Activated T-helper 17 cell treated with anti-CD3 and anti-CD28 coated beads, Interleukin-2, amount 50 U/mL, for 72 hours (primary cell): ENCODE results near the gene CEP350. TPM values are rescaled to one million over a fixed set of nuclear protein-coding genes. Genes with fewer than 3 reads are reported as not detected.

Source experiments
- ATAC-seq: fragments of 150-1000 bp; cut with Tn5 transposase; replicated peaks from 2 replicates; pipeline ENCODE4 v1.10.0; 2021; ENCODE audit warnings: mild to moderate bottlenecking, moderate library complexity
- H3K27ac Mint-ChIP-seq: one replicate; pipeline ENCODE4 v1.8.0; 2022; ENCODE audit warnings: mixed read lengths
- H3K27me3 Mint-ChIP-seq: one replicate; pipeline ENCODE4 v1.8.0; 2022; ENCODE audit warnings: mixed read lengths
- H3K36me3 Mint-ChIP-seq: one replicate; pipeline ENCODE4 v1.8.0; 2022; ENCODE audit warnings: low read depth, mild to moderate bottlenecking, mixed read lengths
- H3K4me1 Mint-ChIP-seq: one replicate; pipeline ENCODE4 v1.8.0; 2022; ENCODE audit warnings: mixed read lengths
- H3K4me3 Mint-ChIP-seq: one replicate; pipeline ENCODE4 v1.8.0; 2022; ENCODE audit warnings: mild to moderate bottlenecking, mixed read lengths
- H3K9me3 Mint-ChIP-seq: one replicate; pipeline ENCODE4 v1.8.0; 2022; ENCODE audit warnings: mixed read lengths
- total RNA-seq, 2 donors: library from RNA; stranded (reverse); gene quantifications; one replicate each; pipeline ENCODE4 v1.2.3, GENCODE V29; 2022

Gene CEP350
- total RNA-seq, 2 donors from 2014 or later: 52.6 to 61.6 TPM

DNA sequence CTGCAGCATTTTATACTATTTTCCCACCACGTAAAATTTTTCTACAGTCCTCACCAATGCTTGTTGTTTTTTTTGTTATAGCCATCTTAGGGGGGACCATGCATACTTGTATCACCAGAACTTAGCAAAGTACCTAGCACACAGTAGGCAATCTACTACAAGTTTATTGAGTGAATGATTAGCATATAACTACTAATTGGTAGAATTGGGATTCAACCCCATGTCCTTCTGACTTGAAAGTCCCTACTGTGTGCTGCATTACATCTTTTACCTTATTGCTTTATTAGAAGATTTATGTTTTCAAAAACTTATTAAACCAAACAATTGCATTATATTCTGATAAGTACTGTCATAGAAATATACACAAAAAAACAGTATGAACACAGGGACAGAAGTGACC is 92.1 kb downstream of the CEP350 start:
- Mint-ChIP-seq H3K27me3 (no peaks in the 10 kb centered on the region), H3K9me3 (no peaks in the 10 kb centered on the region), H3K36me3 (peaks cover 97% of the 10 kb centered on the region), H3K4me3 (no peak overlapping the region), H3K4me1 (no peaks in the 10 kb centered on the region), H3K27ac (no peak overlapping the region)
- ATAC-seq: no peak

- no peak for ATAC-seq
- no peaks in the 10 kb centered on the region for H3K27me3 Mint-ChIP-seq
Observed at GRCh38 chr1:180053594-180054567, 99.3 kb downstream of the CEP350 start.

DNA sequence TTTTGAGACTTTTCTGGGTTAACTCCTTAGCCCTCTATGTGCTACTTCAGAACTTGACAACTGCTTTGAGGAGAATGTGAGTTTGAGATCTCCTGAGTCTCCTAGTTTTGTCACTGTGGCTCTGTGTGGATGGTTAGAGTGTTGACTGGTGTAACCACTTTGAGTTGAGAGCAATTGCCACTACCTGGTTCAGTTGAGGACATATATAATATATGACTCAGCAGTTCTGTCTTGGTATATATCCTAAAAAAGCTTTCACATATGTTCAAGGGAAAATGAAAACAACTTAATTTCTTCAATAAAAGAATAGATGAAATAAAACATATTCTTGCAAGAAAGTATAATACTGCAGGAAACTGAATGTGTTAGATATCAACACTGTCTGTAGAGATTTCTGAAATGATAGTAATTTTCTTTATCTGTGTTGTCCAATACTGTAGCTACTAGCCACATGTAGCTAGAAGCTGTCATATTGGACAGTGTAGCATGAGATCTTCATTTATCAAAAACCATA is 103.3 kb downstream of the CEP350 start:
- H3K9me3 Mint-ChIP-seq: no peaks in the 10 kb centered on the region
- no peak overlapping the region for H3K4me3 Mint-ChIP-seq
- H3K27ac Mint-ChIP-seq: peak overlapping the region; percentile 63
- H3K4me1 Mint-ChIP-seq: no peaks in the 10 kb centered on the region
- peaks cover 90% of the 10 kb centered on the region for H3K36me3 Mint-ChIP-seq
- no peak for ATAC-seq
- no peaks in the 10 kb centered on the region for H3K27me3 Mint-ChIP-seq

More at GRCh38 chr1:180053594-180054567, 99.3 kb downstream of the CEP350 start:
- Mint-ChIP-seq H3K4me3 (no peak overlapping the region), H3K9me3 (no peaks in the 10 kb centered on the region), H3K4me1 (no peaks in the 10 kb centered on the region), H3K27ac (no peak overlapping the region), H3K36me3 (peaks cover 95% of the 10 kb centered on the region)

DNA sequence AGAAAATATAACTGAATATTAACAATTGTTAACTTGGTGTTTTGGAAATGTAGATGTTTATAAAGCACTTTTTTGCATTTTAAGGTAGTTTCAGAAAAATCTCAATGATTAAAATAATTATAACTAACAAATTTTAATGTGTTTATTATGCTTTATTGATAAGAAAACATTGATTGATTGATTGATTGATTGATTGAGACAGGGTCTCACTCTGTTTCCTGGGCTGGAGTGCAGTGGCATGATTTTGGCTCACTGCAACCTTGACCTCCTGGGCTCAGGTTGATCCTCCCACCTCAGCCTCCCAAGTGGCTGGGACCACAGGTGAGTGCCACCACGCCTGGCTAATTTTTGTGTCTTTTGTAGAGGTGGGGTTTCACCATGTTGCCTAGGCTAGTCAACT is 106.4 kb downstream of the CEP350 start:
- Mint-ChIP-seq H3K27me3 (no peaks in the 10 kb centered on the region), H3K4me1 (no peaks in the 10 kb centered on the region), H3K4me3 (no peak overlapping the region), H3K9me3 (no peaks in the 10 kb centered on the region), H3K27ac (no peak overlapping the region), H3K36me3 (peaks cover 93% of the 10 kb centered on the region)
- ATAC-seq: no peak

GRCh38 chr1:180062452-180062971 is 107.9 kb downstream of the CEP350 start:
- no peak overlapping the region for H3K27ac Mint-ChIP-seq
- no peaks in the 10 kb centered on the region for H3K27me3 Mint-ChIP-seq
- no peak overlapping the region for H3K4me3 Mint-ChIP-seq
- no peaks in the 10 kb centered on the region for H3K9me3 Mint-ChIP-seq
- no peaks in the 10 kb centered on the region for H3K4me1 Mint-ChIP-seq
- no peak for ATAC-seq
- H3K36me3 Mint-ChIP-seq: peaks cover 93% of the 10 kb centered on the region

- peaks cover 90% of the 10 kb centered on the region for H3K36me3 Mint-ChIP-seq
Observed at GRCh38 chr1:180065408-180065807, 110.8 kb downstream of the CEP350 start.

GRCh38 chr1:180066150-180066549 is 111.5 kb downstream of the CEP350 start:
- no peaks in the 10 kb centered on the region for H3K27me3 Mint-ChIP-seq
- H3K4me3 Mint-ChIP-seq: no peak overlapping the region
- H3K27ac Mint-ChIP-seq: no peak overlapping the region
- no peaks in the 10 kb centered on the region for H3K4me1 Mint-ChIP-seq
- no peak for ATAC-seq
- H3K9me3 Mint-ChIP-seq: no peaks in the 10 kb centered on the region
- peaks cover 96% of the 10 kb centered on the region for H3K36me3 Mint-ChIP-seq

More at GRCh38 chr1:180065408-180065807, 110.8 kb downstream of the CEP350 start:
- no peak overlapping the region for H3K4me3 Mint-ChIP-seq
- ATAC-seq: no peak
- H3K9me3 Mint-ChIP-seq: no peaks in the 10 kb centered on the region
- no peak overlapping the region for H3K27ac Mint-ChIP-seq
- H3K4me1 Mint-ChIP-seq: no peaks in the 10 kb centered on the region
- no peaks in the 10 kb centered on the region for H3K27me3 Mint-ChIP-seq

DNA sequence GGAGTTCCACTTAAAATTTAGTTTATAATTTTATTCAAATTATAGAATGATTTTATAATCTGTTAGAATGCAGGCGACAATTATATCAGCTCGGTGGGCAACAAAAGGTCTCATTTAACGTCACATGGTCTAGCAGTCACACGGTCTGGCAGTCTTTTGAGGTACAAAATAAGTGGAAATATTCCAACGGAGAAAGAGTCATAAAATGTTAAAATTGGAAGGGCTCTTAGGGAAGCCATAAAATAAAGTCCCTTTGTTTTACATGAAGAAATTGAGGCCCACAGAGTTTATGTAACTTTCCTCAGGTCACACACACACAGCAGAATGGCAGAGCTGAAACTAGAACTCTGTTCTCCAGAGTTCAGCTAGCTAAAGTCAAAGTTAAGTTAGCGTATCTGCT is 115.7 kb downstream of the CEP350 start:
- ATAC-seq: no peak
- Mint-ChIP-seq H3K36me3 (peaks cover 91% of the 10 kb centered on the region), H3K9me3 (no peaks in the 10 kb centered on the region), H3K4me3 (no peak overlapping the region), H3K4me1 (no peaks in the 10 kb centered on the region), H3K27ac (no peak overlapping the region), H3K27me3 (no peaks in the 10 kb centered on the region)

DNA sequence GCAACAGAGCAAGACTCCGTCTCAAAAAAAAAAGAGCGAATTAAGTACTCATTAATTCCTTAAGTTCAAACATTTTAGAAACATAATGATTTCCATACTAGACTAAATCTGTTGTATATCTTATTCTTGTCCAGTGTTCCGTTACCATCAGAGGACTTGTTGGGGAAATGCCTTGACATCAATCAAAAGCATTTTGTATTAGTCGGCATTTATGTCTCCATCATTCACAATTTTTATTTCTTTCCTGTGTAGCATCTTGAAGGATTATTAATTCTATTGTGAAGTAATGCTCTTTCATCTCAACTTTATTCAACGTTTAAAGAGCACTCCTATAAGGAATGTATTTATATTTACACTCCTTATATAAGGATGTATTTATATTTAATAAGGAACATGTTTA is 117.1 kb downstream of the CEP350 start:
- Mint-ChIP-seq H3K4me3 (no peak overlapping the region), H3K36me3 (peaks cover 91% of the 10 kb centered on the region), H3K9me3 (no peaks in the 10 kb centered on the region), H3K4me1 (no peaks in the 10 kb centered on the region), H3K27ac (no peak overlapping the region), H3K27me3 (no peaks in the 10 kb centered on the region)
- ATAC-seq: no peak

DNA sequence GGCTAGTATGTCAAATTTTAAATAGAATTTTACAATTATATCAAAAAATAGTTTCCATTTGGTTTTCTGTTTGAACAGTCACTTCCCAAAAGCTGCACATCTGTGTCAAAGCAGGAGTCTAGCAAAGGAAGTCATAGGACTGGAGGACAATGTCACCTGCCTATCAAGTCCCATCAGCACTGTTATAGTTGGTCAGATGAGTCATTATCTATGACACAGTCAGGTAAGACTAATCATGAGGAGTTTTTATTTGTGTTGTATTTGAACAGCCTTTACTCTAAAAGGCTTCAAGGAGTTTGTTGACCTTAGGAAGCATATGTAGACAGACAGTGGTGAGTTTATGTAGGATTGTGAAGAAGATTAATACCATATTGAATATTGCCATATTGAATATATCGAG is 125.8 kb downstream of the CEP350 start:
- peak; percentile 70 for ATAC-seq
- H3K4me3 Mint-ChIP-seq: no peak overlapping the region
- peaks cover 84% of the 10 kb centered on the region for H3K36me3 Mint-ChIP-seq
- no peaks in the 10 kb centered on the region for H3K9me3 Mint-ChIP-seq
- no peaks in the 10 kb centered on the region for H3K4me1 Mint-ChIP-seq
- no peaks in the 10 kb centered on the region for H3K27me3 Mint-ChIP-seq
- H3K27ac Mint-ChIP-seq: no peak overlapping the region

- no peaks in the 10 kb centered on the region for H3K9me3 Mint-ChIP-seq
- no peak overlapping the region for H3K4me3 Mint-ChIP-seq
- H3K36me3 Mint-ChIP-seq: peaks cover 84% of the 10 kb centered on the region
- no peak for ATAC-seq
- no peak overlapping the region for H3K27ac Mint-ChIP-seq
- H3K27me3 Mint-ChIP-seq: no peaks in the 10 kb centered on the region
- no peaks in the 10 kb centered on the region for H3K4me1 Mint-ChIP-seq
Observed at GRCh38 chr1:180081474-180081873, 126.9 kb downstream of the CEP350 start.

- Mint-ChIP-seq H3K4me1 (no peaks in the 10 kb centered on the region), H3K36me3 (peaks cover 87% of the 10 kb centered on the region), H3K9me3 (no peaks in the 10 kb centered on the region), H3K27ac (no peak overlapping the region), H3K27me3 (no peaks in the 10 kb centered on the region), H3K4me3 (no peak overlapping the region)
- ATAC-seq: no peak
Observed at GRCh38 chr1:180083164-180083563, 128.6 kb downstream of the CEP350 start.

DNA sequence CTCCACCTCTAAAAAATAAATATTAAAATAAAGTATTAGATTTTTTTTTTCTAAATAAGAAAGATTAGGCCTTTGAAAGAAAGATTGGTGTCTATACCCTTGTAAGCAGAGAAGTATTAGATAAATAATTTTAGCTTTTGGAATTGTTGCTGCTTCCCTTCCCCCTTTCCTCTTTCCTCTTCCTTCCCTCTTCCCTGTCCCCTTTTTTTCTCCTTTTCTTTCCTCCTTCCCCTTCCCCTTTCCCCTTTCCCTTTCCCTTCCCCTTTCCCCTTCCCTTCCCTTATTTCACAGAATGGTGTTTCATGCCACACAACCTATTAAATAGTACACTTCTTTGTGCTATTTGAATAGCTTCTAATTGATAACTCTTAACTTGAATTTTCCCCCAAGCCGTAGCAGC is 130.3 kb downstream of the CEP350 start:
- H3K9me3 Mint-ChIP-seq: no peaks in the 10 kb centered on the region
- no peak overlapping the region for H3K4me3 Mint-ChIP-seq

GRCh38 chr1:180085331-180085730 is 130.7 kb downstream of the CEP350 start:
- Mint-ChIP-seq H3K4me1 (no peaks in the 10 kb centered on the region), H3K27me3 (no peaks in the 10 kb centered on the region), H3K9me3 (no peaks in the 10 kb centered on the region), H3K4me3 (no peak overlapping the region), H3K36me3 (peaks cover 89% of the 10 kb centered on the region), H3K27ac (no peak overlapping the region)
- no peak for ATAC-seq

More for the DNA sequence above, 130.3 kb downstream of the CEP350 start:
- Mint-ChIP-seq H3K27ac (no peak overlapping the region), H3K27me3 (no peaks in the 10 kb centered on the region), H3K4me1 (no peaks in the 10 kb centered on the region), H3K36me3 (peaks cover 89% of the 10 kb centered on the region)
- no peak for ATAC-seq
